ENCODE results near the gene KRT79.
"Not testable (repeated sequence)": the region's sequence is repeated elsewhere in the genome, so short reads cannot be mapped to it uniquely, and the experiment has no call there.

KRT79 gene

GRCh38 chr12:52833922-52834726 lies at the start of gene KRT79:
Gene KRT79, minus strand, starts transcription at chr12:52834311. Its CDS starts 51 bp downstream, at chr12:52834260.
- DNase-seq (ENCODE audit: low spot score) = no peak

- DNase-seq (ENCODE audit: low spot score) = not testable (repeated sequence)
Measured at GRCh38 chr12:52880499-52880898, 46.4 kb upstream of the KRT79 start.

DNA sequence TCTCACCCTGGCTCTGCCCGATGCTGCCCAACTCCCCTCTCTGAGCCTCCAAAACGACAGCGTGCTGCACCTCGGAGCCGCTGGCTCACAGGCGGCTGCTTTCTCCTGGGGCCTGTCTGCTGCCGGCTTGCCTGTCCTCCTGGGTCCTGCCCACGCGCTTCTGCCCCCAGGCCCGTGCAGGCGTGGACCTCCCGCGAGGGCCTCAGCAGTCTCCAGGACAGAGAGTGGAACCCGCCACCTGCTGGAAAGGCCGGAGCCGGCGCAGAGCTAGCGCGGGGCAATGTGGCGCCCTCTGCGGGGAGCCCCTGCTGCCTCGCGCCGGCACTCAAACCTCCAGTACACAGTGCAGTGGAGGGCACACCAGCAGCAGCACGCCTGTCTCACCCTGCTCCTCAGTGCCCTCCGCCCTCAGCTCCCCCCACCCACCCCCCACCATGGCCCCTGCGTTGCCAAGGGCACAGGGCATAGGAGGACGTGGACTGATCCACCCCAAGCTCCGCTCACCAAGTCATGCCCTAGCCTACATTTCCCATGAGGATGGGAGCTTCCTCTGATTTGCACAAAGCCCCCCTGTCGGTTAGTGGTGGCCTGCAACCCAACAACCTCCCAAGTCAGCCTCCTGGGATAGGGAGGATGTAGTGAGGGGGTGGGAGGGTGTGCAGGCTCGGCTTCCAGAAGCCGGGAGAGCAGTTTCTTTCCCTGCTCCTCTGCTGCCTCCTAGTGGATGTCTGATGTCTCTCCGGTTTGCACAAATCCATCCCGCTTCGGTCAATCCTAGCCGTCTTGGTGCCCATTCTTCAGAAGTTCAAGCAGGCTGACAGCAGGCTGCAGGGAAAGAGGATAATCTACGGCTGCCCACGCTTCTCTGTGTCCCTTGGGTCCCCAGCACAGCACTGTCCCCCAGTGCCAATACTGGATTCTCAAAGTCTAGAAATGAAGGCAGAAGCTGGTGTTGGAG lies 45.6 kb upstream of the KRT79 start:
- DNase-seq (ENCODE audit: low spot score) = peak; percentile 89

DNA sequence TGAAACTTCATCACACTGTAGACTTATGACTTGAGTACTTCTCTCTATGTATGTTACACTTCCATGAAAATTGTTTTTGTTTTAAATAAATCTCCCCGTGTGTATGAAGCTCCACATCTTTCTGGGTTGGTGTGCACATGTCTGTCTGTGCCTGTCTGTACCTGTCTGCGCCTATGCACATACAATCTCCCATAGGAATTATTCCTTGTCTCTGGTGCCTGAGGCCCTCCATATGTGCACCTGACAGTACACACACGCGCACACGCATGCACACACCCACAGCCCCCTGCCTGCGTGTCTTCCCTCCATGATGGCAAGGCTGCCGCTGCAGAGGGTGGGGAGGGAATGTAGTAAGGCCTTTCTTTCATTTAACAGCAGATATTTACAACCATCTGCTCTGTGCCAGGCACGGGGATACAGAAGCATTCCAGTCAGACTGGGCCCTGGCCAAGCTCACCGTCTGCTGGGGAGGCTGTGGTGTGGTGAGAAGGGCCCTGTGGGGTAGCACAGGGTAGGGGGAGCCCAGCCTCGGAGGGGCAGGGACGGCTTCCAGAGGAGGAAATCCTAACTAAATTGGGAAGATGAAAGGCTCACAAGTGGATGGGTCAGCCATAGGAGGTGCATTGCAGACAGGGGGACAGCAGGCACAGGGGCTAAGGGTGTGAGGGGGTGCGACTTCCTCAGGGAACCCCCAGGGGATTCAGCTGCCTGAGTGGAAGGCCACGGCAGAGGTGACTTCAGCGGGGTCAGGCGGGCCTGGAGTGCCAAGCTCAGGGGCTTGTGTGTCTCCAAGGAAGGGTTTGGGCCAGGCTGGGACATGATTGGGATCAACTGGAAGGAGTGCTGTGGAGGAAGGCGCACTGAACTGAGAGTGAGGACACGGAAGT lies 44.6 kb upstream of the KRT79 start:
- DNase-seq (ENCODE audit: low spot score) = no peak

DNA sequence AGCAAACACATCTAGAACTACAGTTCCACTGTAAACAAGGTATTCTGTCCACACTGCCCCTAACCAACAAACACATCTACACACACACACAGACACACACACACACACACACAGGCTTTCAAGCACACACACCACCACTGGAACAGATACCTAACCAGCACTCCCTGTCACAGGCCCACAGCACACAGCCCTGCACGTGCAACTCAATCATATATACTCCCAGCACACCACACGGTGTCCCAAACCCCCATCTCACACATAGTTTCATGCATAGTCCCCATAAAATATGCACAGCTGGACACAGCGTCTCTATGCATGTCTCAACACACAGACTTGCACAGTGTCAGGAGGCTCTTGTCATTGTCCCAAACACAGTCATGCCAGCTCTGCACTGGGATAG lies 43.1 kb upstream of the KRT79 start:
- DNase-seq (ENCODE audit: low spot score) = no peak

DNA sequence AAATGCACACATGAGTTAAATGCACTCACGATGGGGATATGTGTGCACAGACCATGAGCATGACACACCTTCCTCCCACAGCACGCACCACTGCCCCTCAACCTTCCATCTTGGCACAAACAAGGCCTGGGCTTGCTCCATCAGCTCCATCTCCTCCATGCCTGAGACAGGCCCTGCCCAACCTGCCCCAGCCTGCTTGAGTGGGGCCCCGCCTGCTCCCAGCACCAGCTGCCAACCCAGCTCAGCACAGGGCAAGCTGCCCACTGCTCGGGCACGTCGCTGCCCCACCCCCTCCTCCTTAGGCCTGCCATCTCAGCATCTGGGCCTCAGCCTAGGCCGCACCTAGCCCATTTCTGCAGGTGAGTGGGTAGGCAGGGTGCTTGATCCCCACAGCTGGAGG lies 42.3 kb upstream of the KRT79 start:
- DNase-seq (ENCODE audit: low spot score) = no peak

DNA sequence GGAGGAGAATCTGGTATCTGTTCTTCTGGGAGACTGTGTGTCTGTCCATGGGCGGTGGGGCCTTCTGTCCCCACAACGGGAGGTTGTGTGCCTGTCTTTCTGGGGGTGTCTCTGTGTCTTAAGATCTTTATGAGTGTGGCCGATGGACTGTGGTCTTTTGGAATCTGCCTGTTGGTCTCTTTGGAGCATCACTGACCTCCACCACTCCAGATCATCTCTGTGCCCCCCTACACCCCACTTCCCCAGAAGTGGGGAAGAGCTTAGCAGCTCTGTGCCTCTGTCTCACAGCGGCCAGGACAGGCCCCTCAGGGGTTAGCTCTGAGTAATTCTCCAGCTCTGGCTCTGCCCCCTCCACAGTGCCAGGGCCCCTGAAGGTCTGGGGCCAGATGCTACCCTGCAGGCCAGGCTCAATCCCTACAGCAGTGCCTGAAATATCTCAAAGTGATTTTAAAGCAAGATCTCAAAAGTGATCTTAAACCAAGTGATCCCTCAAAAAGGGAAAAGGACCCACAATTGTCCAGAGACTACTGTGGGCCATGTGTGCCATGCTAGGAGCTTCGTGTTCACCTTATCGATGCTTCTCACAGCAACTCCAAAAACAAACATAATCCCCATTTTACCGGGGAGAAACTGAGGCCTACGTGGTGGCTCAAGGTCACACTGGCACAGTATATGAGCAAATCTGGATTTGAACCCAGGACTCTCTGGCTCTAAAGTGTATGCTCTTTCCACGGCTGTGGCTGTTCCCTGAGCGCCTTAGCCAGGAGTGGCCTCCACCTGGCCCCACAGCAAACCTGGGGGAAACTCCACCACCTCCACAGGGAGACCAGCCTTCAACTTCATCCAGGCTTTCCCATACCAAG lies 40.7 kb upstream of the KRT79 start:
- DNase-seq (ENCODE audit: low spot score) = no peak

GRCh38 chr12:52873832-52874572 lies 39.9 kb upstream of the KRT79 start:
- DNase-seq (ENCODE audit: low spot score) = peak; percentile 97

- no peak for DNase-seq (ENCODE audit: low spot score)
Measured at GRCh38 chr12:52873513-52873831, 39.4 kb upstream of the KRT79 start.

GRCh38 chr12:52872644-52873389 lies 38.7 kb upstream of the KRT79 start:
- DNase-seq (ENCODE audit: low spot score) = no peak

- peak; percentile 82 for DNase-seq (ENCODE audit: low spot score)
Measured at GRCh38 chr12:52871291-52872039, 37.4 kb upstream of the KRT79 start.

GRCh38 chr12:52870361-52871290 lies 36.5 kb upstream of the KRT79 start:
- DNase-seq (ENCODE audit: low spot score) = peak; percentile 80

GRCh38 chr12:52867642-52868041 lies 33.5 kb upstream of the KRT79 start:
- peak; percentile 37 for DNase-seq (ENCODE audit: low spot score)

GRCh38 chr12:52867152-52867551 lies 33.0 kb upstream of the KRT79 start:
- no peak for DNase-seq (ENCODE audit: low spot score)

DNA sequence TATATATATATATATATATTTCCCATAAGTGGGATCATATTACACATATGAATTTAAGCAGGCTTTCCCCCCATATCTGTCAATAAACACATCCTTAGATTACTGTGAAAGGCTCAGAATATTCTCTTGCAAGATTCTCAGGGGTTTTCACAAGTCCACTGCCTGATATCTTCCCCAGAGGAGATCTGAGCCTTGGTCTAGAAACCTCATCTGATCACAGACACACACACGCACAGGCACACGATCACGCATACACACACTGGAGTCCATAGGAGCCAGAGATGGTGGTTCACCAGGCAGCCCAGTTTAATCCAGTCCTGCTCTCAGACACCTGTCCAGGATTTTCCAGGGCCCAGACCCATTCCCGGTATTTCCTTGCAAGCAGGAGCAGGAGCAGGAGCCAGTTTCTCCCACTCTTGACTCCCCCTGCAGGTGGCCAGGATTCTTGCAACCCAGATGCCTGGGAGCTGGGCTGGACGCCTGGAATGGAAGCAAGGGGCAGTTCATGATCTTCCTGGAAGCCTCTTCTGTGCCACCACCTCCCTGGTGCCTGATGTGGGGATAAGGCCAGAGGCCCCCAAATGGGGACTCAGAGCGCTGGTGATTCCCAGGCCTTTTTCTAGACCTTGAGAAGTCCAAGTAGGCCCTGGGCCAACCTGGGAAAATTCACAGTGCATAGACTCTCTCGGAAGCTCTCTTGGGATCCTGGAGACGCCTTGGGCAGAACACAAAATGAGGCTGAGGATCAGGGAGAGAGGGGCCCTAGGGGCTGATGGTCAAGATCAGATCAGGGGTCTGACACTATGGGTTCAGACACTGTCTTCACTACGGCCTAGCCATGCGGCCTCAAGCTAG lies 31.2 kb upstream of the KRT79 start:
- DNase-seq (ENCODE audit: low spot score) = peak; percentile 90

GRCh38 chr12:52862023-52862422 lies 27.9 kb upstream of the KRT79 start:
- no peak for DNase-seq (ENCODE audit: low spot score)

DNA sequence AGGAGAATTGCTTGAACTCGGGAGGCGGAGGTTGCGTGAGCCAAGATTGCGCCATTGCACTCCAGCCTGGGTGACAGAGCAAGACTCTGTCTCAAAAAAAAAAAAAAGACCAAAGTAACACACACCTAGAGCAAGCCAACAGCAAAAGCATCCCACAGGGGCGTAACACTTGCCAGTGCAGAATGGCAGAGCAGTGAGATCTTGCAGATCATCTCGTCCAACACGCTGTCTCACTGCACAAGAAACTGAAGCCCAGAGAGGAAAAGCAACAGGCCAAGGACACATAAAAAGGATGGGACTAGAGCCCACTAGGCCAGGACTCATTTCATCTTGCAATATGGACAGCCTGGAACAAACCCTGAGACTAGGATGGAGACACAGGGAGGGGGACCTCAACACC lies 27.4 kb upstream of the KRT79 start:
- DNase-seq (ENCODE audit: low spot score) = no peak

Data from AG20443 (cell line).